Fibroblast of skin of abdomen (primary cell): ENCODE measurements around the gene CAPN1. TPM values are rescaled to one million over a fixed set of nuclear protein-coding genes. Genes with fewer than 3 reads are reported as not detected.
"Not testable (repeated sequence)": the region's sequence is repeated elsewhere in the genome, so short reads cannot be mapped to it uniquely, and the experiment has no call there.

Experiments
- DNase-seq: peaks from one replicate; pipeline ENCODE4 v3.0.0-alpha.2; 2013
- polyA plus RNA-seq, 2 experiments: library from polyadenylated mRNA; unstranded; fragments of 120-200 nt; gene quantifications; one replicate each; pipeline ENCODE4 v1.2.1, GENCODE V29; 2013; ENCODE audit not compliant: insufficient read length in 2 of 2

The CAPN1 gene
- polyA plus RNA-seq (2013, experiment 1 of 2; ENCODE audit: insufficient read length) = 100 TPM
- polyA plus RNA-seq (2013, experiment 2 of 2; ENCODE audit: insufficient read length) = 103 TPM

DNA sequence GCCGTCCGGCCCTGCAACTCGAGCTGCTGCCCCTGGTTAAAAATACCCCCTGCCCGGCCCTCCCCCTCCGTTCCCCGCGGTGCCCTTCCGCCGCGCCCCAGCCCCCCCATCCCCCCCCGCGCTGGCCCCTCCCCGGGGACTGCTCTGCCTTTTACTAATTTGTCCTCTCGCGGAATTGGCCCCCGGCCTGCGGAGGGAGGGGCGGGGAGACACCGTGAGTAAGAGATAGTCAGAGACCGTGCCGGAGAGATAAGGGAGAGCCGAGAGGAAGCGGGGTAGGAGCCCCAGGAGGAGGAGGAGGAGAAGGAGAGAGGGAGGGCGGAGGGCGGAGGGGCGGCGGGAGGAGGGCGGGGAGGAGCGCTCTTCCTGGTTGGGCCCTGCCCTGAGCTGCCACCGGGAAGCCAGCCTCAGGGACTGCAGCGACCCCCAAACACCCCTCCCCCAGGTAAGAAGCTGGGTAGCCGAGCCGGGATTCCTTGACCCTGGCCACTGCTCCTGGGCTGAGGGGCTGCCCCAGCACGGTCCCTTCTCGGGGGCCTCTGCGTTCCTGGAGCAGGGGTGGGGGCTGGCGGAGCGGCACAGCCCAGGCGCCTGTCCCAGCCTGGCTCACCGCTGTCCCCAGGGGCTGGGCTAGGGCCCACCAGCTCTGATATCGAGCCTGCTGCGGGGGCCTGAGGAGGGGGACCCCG lies at the start of gene CAPN1:
CAPN1 (plus strand) TSS at position 360 of the 689 bp plus-strand sequence. CDS start 774 bp downstream, outside the sequence.
- DNase-seq = peak; percentile 88

DNA sequence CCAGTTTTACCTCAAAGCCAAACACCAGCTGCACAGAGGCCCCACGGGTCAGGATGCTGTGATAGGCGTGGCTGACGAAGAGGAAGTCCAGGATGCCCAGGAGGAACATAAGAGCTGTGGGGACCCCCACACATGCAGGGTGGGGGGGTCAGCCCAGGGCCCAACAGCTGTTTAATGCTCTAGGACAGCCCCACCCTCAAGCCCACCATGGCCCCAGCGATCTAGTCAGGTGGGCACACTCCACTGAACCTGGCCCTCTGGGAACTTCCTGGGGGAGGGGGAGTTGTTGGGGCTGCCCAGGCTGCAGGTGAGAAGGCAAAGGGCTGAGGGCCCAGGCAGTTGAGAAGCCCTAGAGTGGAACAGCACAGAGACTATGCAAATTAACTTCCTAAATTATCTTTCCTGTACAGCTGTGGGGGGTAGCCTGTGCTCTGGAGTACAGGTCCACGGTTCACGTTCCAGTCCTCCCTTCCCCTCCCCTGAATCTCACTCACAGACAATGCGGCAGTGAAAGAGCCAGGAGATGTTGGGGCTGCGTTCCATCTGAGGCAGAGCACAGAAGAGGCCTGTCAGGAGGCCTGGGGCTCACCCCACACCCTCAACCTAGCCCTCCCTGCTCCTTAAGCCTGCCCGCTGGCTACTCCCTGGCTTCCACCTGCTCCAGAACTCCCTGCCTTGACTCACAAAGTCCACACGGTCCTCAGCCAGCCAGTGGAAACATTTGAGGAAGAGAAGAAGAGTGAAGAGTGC lies 49.3 kb upstream of the CAPN1 start:
- no peak for DNase-seq

DNA sequence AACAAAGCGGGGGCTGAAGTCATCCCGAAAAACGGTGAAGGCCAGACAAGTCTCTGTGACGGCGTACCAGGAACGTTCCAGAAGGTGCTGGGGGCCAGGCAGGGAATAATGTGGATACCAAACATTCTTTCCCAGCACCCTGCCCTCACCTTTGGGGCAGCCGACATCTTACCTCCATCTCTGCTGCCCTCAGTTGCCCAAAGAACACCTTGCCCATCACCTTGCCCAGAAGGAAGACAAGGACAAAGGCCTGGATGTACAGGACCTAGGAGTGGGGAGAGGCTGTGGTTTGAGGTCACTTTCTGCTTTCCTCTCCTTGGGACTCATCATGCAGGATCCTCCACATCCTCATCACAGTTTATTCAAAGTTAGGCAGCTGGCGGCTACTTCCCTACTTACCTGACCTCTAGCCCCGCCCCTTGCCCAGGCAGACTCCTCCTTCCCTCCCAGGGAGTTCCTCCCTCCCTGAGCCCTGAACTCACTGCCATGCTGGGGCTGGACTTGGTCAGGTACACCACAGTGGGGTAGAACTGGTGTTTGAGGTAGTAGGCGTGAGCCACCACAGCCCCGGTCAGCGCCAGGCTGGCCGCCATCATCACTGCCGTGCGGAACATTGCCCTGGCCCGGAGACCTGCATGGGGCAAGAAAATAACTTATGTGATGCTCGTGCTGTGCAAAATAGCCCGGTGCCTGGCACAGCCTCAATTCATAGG lies 48.6 kb upstream of the CAPN1 start:
- DNase-seq = no peak

DNA sequence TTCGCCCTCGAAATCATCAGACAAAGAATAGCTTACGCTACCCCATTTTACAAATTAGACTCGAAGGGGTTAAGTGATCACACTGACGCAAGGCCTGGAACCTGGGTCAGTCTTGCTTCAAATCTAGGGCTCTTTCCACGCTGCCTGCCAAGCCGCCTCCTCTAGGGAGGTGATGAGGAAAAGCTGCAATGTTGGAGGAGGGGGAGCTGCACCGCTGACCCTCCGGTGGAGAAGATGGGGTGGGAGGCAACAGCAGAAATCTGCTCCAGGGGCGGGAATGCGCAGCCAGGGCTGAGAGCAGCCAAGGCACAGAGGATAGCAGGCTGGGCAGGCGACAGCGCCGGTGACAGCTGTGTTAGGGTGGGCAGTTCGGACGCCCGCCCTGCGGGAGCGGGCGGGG lies 48.0 kb upstream of the CAPN1 start:
- no peak for DNase-seq

DNA sequence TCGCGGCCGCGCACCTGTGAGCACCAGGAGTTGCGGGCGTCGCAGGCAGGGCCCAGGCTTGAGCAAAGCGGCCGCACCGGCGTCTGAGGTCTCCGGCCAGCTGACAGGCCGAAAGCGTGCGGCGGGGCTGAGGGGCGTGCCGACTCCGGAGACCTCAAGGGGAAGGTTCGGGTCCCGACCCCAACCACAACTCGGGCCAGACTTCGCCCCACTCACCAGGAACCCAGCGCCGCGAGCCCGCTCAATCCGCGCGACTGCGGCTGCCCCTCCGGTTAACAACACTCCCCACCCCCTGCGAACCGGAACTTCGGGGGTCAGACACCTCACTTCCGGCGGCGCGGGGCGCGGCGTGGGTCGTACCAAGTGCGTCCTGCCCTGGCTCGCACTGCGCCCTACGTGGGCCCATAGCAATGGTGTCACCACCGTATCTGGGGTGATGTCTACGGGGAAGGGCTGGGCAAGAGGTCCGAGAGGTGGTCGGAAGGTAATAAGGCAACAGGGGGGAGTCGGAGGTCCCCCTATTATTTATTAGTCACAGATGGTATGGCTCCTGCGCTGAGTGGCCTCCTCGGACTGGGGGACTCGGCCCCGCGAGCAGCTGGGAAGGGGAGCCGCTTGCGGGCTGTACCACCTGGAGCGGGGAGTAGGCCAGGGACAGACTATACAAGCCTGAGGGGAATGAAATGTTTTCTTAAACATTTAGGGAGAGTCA lies 47.3 kb upstream of the CAPN1 start, which contains the start of gene SYVN1:
SYVN1 (minus strand) TSS at position 280 of the 712 bp plus-strand sequence. CDS start 918 bp downstream, outside the sequence.
- DNase-seq = peak; percentile 88

DNA sequence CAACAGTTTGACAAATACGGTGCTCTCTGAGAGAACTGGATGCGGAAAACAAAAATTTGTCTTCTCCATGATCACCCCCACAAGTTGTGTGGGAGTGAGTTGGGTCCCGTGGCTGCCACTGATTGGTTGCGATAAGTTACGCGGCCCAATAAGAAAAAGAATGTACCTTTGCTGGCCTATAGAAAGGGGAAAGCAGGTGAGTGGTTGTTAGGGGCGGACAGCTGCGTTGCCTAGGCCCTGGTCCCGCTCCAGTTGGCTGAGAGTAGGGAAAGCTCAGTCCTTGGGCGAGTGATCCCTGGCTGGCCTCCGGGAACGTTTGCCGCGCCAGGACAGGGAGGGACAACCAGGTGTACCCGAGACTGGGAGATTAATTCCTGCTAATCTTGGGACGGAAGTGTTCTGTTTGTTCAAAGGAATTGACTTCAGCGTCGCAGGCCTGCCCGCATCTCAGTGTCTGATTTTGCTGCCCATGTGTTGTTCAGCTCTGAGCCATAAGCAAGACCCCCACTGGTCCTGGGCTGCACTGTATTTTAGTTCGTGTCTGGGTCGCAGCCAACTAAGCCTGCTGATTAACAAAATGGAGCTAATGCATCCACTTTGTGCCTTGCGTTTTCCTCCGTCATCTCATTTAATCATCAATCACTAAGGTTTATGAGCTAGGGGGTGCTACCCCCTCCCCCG lies 46.6 kb upstream of the CAPN1 start:
- DNase-seq = peak; percentile 97

DNA sequence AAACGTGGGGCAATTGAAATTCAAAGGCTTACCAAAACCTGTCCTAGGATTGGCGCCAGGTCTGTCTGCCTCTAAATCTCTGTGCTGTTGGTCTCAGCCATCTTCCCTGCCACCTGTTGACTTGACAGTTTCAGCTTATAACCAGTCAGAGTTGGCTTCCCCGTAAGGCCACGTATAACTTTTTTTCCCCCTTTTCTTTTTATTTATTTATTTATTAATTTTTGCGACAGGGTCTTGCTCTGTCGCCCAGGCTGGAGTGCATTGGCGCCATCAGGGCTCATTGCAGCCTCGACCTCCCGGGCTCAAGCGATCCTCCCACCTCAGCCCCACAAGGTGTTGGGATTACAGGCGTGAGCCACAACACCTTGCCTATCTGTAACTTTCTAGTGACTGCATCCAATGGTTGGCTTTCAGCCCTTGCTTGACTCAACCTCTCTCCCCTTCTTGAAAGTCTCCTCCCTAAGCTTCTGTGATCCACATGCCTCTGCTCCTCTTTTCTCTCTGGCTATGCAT lies 46.0 kb upstream of the CAPN1 start:
- DNase-seq = no peak

DNA sequence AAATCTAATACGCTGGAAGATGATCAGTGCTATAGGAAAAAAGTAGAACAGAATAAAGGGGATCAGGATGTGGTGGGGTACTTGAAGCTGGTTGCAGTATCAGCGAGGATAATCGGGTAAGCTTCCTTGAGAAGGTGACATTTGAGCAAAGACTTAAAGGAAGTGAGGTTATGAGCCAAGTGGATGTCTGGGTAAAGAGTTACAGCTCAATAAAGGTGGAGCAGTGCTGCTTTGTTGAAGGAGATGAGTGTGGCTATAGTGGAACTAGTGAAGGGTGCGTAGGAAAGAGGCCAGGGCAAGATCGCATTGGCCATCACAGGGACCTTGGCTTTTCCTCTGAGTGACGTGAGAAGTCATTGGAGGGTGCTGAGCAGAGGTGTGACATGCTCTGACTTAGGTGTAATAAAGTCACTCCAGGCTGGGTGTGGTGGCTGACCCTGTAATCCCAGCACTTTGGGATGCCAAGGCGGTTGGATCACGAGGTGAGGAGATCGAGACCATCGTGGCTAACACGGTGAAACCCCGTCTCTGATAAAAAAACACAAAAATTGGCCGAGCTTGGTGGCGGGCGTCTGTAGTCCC lies 45.1 kb upstream of the CAPN1 start:
- no peak for DNase-seq

DNA sequence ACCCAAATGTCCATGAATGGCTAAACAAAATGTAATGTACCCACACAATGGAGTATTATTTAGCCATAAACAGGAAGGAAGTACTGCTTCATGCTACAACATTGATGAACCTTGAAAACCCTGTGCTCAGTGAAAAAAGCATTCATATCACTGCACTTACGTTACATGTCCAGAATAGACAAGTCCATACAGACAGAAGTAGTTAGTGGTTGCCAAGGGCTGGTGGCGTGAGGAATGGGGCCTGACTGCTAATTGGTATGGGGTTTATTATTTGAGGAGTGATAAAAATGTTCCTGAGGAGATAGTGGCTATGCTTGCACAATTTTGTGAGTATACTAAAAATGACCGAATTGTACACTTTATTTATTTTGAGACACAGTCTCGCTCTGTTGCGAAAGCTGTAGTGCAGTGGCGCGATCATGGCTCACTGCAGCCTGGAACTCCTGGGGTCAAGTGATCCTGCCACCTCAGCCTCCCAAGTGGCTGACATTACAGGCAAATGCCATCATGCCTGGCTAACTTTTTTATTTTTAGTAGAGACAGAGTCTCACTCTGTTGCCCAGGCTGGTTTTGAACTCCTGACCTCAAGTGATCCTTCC lies 39.7 kb upstream of the CAPN1 start:
- DNase-seq = no peak

DNA sequence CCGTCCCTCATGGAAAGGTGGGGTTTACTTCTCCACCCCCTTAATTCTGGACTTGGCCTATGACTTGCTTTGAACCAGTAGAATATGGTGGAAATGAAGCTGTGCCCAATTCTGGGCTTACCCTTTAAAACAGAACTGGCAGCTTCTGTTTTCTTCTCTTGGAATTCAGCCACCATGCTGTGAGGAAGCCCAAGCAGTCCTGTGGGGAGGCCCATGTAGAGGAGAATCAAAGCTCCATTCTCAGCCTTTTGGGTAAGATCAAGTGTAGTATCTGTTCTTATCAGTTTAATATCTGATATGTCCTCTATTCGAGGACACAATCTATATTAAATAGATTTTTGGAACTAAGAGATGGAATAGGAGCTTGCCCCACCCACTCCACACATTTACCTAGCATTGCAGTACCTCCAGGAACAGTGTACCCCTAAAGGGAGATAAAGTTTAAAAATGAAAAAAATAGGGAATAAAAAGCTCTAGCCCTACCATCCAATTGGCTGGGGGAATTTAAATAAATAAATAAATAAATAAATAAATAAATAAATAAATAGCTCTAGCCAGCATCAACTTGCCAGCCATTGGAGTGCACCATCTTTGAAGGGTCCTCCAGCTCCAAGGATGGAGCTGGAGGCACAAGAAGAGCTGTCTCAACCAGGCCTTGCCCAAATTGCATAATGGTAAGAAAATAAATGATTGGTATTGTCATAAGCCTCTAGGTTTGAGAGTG lies 34.2 kb upstream of the CAPN1 start:
- no peak for DNase-seq

DNA sequence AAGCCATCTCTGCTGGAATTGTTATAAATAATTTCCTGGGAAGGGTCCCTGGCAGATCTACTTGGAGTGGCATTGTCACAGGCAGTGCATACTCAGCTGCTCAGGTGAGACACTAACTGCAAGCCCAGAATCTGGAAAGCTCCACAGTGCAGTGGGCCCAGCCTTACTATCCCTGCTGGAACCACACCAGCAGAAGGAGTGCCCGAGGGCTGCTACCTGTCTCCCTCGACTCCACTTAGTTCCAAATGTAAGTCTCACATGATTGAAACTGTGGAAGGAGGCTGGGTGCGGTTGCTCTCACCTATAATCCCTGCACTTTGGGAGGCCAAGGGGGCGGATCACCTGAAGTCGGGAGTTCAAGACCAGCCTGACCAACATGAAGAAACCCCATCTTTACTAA lies 33.1 kb upstream of the CAPN1 start:
- DNase-seq = no peak

DNA sequence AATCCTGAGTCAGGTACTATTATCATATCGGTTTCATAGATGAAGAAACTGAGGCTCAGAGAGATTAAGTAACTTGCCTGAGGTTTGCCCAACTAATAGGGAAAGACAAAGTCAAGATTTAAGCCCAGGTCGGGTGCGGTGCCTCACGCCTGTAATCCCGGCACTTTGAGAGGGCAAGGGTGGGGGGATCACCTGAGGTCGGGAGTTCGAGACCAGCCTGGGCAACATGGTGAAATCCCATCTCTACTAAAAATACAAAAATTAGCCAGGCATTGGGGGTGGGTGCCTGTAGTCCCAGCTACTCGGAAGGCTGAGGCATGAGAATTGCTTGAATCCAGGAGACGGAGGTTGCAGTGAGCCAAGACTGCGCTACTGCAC lies 31.6 kb upstream of the CAPN1 start:
- DNase-seq = not testable (repeated sequence)

DNA sequence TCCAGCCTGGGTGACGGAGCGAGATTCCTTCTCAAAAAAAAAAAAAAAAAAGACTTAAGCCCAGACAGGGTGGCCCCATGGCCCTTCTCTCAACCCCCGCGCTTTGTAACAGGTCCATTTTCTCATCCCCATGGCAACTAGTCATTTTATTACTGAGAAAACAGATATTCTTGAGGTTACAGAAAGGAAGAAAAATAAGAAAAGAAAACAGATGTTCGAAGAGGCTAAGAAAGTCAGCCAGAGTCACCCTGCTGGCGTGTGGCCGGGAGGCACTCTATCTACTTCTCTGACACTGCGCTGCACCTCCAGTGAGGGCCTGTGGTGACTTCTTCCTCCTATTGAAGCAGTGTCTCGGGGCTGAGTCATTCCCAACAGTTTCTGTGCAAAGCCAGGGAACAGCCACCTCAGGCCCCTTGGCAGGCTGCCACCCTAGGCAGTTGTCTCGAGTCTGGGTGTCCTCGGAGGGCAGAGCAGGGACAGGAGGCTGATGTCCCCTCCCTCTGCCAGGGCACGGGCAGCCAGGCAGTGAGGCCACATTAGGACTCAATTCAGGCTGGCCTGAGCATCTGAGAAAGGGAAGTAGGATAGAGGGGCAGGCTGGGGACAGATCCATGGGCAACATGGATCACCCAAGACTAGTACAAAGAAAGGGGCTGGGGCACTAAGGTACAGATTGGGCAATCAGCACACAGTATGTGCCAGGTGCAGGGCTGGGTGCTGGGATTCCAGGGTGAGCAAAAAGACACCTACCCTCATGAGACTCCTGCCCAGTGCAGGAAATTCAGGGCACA lies 31.0 kb upstream of the CAPN1 start:
- DNase-seq = peak; percentile 76

DNA sequence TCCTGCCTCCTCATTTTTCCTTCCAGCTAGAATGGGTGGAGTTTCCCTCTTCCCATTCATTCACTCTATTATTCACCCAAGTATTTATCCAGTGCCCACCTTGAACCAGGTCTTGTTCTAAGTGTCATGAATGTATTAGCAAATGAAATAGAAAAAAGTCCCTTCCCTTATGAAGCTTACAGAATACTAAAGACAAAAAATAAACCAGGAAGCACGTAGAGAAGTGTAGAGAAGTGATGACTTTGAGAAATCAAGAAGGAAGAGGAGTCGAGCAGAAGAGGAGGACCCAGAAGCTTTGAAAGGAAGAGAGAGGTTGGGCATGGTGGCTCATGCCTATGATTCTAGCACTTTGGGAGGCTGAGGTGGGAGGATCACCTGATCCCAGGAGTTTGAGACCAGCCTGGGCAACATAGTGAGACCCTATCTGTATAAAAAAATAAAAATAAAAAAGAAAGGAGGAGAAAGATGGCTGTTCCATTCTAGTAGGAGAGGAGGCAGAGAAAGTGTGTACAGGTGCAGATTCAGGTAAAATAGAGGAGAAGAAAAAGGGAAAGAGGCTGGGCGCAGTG lies 30.3 kb upstream of the CAPN1 start:
- DNase-seq = no peak

DNA sequence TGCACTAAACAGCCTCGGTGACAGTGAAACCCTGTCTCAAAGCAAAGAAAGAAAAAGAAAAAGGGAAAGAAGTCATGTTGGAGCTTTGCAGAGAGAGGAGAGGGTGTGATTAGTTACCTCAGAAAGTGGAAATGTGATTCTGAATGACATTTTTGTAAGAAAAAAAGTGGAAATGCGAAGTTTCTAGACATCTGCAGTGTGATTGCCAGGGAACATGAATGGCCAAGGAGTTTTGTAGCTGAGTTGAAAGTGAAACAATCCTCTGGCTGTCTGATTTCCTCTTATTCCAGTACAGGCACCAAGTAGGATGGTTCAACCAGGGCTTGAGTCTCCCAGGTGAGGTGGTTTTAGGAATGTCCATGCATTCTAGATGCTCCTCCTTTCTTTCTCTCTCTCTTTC lies 29.6 kb upstream of the CAPN1 start:
- DNase-seq = no peak

DNA sequence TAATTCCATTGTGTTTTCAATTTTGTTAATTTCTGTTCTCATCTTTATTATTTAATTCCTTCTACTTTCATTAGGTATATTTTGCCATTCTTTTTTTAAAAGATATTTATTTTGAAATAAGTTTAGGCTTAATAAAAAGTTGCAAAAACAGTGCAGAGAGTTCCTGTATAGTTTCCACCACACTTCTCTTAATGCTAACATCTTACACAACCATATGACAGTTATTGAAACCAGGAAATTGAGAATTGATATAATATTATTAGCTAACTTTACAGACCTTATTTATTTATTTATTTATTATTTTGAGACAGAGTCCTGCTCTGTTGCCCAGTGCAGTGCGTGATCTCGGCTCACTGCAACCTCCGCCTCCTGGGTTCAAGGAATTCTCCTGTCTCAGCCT lies 25.5 kb upstream of the CAPN1 start:
- DNase-seq = no peak

DNA sequence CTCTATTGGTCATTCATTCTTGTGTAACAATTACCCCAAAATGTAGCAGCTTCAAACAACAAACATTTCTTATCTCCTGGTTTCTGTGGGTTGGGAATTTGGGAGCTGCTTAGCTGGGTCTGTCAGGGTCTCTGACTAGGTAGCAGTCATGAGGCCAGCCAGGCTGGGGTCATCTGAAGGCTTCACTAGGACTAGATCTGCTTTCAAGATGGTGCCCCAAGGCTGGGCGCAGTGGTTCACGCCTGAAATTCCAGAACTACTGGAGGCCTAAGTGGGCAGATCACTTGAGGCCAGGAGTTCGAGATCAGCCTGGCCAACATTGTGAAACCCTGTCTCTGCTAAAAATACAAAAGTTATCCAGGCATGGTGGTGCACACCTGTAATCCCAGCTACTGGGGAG lies 24.8 kb upstream of the CAPN1 start:
- DNase-seq = no peak

DNA sequence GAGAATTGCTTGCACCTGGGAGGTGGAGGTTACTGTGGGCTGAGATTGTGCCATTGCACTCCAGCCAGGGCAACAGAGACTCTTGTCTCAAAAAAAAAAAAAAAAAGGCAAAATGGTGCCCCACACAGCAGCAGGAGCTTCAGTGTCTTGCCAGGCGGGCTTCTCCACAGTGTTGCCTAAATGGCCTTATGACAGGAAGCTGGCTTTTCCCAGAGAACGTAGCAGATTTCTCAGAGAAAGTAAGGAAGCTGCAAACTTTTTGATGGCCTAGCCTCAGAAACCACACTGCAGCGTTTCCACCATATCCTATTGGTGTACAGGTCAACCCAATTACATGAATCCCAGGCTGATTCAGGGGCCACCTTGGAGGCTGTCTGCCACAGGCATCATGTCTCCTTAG lies 24.4 kb upstream of the CAPN1 start:
- DNase-seq = no peak

DNA sequence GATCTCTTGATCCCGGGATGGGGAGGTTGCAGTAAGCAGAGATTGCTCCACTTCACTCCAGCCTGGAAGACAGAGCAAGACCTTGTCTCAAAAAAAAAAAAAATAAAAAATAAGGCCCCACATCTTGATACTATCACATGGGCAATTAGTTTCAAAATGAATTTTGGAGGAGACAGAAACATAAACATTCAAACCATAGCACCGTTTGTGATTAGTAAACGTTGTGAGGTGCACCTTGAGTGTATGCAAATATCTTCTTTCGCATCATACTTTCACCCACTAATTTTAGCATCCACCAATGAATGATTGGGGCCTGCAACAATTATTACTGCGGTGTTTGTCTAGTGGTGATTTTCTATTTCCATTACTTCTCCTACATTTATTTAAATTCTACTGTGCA lies 22.7 kb upstream of the CAPN1 start:
- no peak for DNase-seq
